WI38 (cell line): ENCODE measurements around the gene TWSG1.

Experiments
- H3K4me3 ChIP-seq: 2 replicates; pipeline ENCODE4 v1.5.1; 2011; ENCODE audit warnings: low read depth, mild to moderate bottlenecking, control low read depth, low read length
- CTCF ChIP-seq: IDR thresholded peaks from 2 replicates; pipeline ENCODE4 v1.5.1; 2012; ENCODE audit warnings: low read depth, mild to moderate bottlenecking, control low read depth, low read length

The TWSG1 gene

GRCh38 chr18:9334973-9335696 is 562 bp downstream of the TWSG1 start:
- H3K4me3 ChIP-seq = peak overlapping the region; percentile 87
- TF ChIP-seq CTCF = no peak

GRCh38 chr18:9335697-9336045 is 1.1 kb downstream of the TWSG1 start:
- TF ChIP-seq CTCF = no peak
- H3K4me3 ChIP-seq = peak overlapping the region; percentile 87

GRCh38 chr18:9336827-9337226 is 2.3 kb downstream of the TWSG1 start:
- H3K4me3 ChIP-seq = peak overlapping the region; percentile 87
- TF ChIP-seq CTCF = no peak

DNA sequence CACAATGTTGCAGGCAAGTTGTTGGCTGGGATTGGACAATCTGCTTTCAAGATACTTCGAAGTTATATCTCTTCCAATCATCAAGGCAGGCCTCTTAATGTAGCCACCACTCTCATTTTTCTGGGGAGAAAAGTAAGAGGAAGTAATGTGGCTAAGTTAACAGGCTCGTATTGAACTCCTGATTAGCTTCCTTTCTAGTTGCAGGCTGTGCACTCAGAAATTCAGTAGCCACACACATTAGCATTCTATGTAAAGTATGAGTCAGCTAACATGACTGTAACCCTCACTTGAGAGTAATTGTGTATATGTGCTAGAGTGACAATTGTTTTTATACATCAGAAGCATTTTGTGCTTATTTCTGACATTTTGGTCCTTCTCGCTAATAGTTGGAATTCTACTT is 3.3 kb downstream of the TWSG1 start:
- no peak overlapping the region for H3K4me3 ChIP-seq
- TF ChIP-seq CTCF = no peak

DNA sequence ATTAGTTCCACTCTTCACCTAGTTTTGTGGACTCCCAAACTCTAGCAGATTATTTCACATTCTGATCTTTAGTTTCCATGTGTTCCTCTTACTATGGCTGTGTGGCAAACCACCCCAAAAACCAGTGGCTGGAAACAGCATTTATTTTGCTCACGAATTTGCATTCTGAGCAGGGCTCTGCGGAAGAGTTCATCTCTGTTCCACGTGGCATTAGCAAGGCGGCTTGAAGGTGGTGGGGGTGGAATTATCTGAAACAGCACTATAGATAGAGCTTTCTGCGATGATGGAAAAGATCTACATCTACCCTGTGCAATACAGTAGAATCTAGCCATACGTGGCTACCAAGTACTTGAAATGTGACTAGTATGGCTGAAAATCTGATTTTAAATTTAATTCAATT is 5.9 kb downstream of the TWSG1 start:
- TF ChIP-seq CTCF = no peak
- no peak overlapping the region for H3K4me3 ChIP-seq

DNA sequence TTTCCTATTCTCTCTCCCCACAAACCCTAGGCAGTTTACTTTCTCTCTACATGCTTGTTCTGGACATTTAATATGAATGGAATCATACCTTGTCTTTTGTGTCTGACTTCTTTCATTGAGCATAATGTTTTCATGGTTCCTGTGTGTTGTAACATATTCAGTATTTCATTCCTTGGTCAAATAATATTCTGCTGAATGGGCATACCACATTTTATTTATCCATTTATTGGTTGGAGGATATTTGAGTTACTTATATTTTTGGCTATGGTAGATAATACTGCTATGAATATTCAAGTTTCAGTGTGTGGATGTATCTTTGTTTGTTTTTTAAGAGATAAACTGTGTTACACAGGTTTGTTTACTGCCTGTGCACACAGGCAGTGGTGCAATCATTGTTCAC is 9.0 kb downstream of the TWSG1 start:
- no peak overlapping the region for H3K4me3 ChIP-seq
- TF ChIP-seq CTCF = no peak

DNA sequence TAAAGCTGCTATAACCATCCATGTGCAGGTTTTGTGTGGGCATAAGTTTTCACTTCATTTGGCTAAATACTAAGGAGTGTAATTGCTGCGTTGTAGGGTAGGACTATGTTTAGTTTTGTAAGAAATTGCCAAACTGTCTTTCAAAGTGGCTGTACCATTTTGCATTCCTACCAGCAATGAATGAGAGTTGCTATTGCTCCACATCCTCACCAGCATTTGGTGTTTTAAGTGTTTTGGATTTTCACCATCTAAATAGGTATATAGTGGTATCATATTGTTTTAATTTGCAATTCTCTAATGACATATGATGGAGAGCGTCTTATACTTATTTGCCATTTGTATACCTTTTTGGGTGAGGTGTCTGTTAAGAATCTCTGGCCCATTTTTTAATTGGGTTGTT is 12.2 kb downstream of the TWSG1 start:
- TF ChIP-seq CTCF = no peak
- no peak overlapping the region for H3K4me3 ChIP-seq
